Upper lobe of left lung (tissue), 6 donors: ENCODE data around the gene DIRAS1. TPM values are rescaled to one million over a fixed set of nuclear protein-coding genes. Genes with fewer than 3 reads are reported as not detected.

ENCODE experiments used
- ATAC-seq, 2 donors: fragments of 200-7000 bp; cut with Tn5 transposase; one replicate each; pipeline ENCODE4 v1.9.1; 2022; ENCODE audit warnings: mild to moderate bottlenecking in 2 of 2, moderate library complexity in 2 of 2; ENCODE audit not compliant: low FRiP score in 2 of 2
- DNase-seq, 2 donors: peaks; one replicate each; pipeline ENCODE4 v3.0.0-alpha.2; 2019 to 2020
- H3K27ac ChIP-seq, 4 donors: fragments of 200-600 bp; sonication (generic); one replicate each; pipeline ENCODE4 v1.5.1; 2016 to 2019
- H3K27me3 ChIP-seq, 4 donors: fragments of 200-600 bp; sonication (generic); one replicate each; pipeline ENCODE4 v1.5.1; 2017 to 2019
- H3K36me3 ChIP-seq, 4 donors: fragments of 200-600 bp; sonication (generic); one replicate each; pipeline ENCODE4 v1.5.1; 2016 to 2019
- H3K4me1 ChIP-seq, 4 donors: fragments of 200-600 bp; sonication (generic); one replicate each; pipeline ENCODE4 v1.5.1; 2018 to 2019
- H3K4me3 ChIP-seq, 4 donors: fragments of 200-600 bp; sonication (generic); one replicate each; pipeline ENCODE4 v1.5.1; 2017 to 2019; ENCODE audit warnings: mild to moderate bottlenecking in 2 of 4, moderate library complexity in 1 of 4
- H3K9me3 ChIP-seq, 4 donors: fragments of 200-600 bp; sonication (generic); one replicate each; pipeline ENCODE4 v1.5.1; 2018 to 2019
- EP300 ChIP-seq, 4 donors: sonication (generic); formaldehyde crosslinking; IDR thresholded peaks; one replicate each; pipeline ENCODE4 v1.5.1; 2017; ENCODE audit warnings: antibody characterized with exemption in 4 of 4, control low read depth in 2 of 4
- POLR2A ChIP-seq, 4 donors: fragments of 450-650 bp; IDR thresholded peaks; one replicate each; pipeline ENCODE4 v1.5.1; 2016 to 2017; ENCODE audit warnings: antibody characterized with exemption in 4 of 4, mild to moderate bottlenecking in 2 of 4
- POLR2AphosphoS5 ChIP-seq, 2 donors: sonication (generic); formaldehyde crosslinking; IDR thresholded peaks; one replicate each; pipeline ENCODE4 v1.5.1; 2017; ENCODE audit warnings: antibody characterized with exemption in 2 of 2
- WGBS, 2 donors: methylation state at CpG; one replicate each; pipeline ENCODE4 v1.1.5; 2017 to 2018; 5-methylcytosine and 5-hydroxymethylcytosine counted together
- total RNA-seq, 6 donors: library from RNA; depleted of rRNA in 4 of 6; stranded (reverse); fragments of >200 nt in 4 of 6; gene quantifications; one replicate each; pipeline versions ENCODE4 v1.1.0 to v1.2.1, GENCODE V29; 2016 to 2021
- TF ChIP-seq, protein P1 (sequence below), 6 experiments: fragments of 450-650 bp in 4 of 6; fragments of 200-600 bp in 2 of 6; sonication (generic) in 2 of 6; IDR thresholded peaks; one replicate each; pipeline ENCODE4 v1.5.1; 2016 to 2019; ENCODE audit warnings: antibody characterized with exemption in 6 of 6
- donor health status: DM: no; HTN: no; CAD: no; lungs with moderate emphysema.
- donor health status: DM: no; HTN: yes; CAD: no; lungs with severe emphysema.

DIRAS1 gene
- total RNA-seq = 1 to 10 TPM in 1 of 6 donors, under 1 TPM in 2, not detected in 3; 0.15 to 1.3 (median 0.81) TPM

DNA sequence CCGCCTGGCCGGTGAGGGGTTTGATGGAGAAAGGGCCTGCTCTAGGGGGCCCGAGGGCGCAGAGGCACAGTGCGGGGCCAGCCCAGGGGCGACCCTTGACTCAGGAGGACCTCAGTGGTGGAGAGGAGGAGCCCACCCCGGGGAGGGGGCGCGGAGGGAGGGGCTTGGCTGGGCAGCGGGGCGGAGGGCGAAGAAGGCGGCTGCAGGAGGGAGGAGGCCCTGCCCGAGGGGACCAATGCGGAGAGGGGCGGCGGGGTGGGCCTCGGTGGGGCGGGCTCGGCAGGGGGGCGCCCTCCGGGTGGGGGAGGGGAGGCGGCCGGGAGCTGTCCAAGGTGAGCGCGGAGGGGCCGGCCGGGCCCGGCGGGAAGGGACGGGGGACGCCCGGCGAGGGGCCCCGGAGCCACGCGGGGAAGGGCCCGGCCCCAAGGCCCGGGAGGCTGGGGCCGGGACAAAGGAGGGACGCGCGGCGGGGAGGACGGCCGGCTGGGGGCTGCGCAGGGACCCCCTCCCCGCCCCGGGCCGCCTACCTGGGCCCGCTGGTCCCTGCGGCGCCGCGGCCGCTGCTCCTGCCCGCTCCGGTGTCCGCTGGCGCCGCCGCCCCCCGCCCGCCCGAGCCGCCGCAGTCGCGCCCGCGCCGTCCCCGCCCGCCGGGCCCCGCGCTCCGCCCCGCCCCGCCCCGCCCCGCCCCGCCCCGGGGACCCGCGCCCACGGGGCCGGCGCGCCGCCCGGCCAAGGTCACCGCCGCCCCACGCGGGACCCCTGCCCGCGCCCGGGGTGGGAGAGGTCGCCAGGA lies at the start of gene DIRAS1:
Gene DIRAS1, minus strand, starts transcription at position 596 of the 793 bp plus-strand sequence. CDS start 3,566 bp downstream, outside the sequence.
- 3 to 5% methylated on average over 16 to 39 of the region's 100 CpGs for WGBS, 2 donors
- TF ChIP-seq, protein P1, sequence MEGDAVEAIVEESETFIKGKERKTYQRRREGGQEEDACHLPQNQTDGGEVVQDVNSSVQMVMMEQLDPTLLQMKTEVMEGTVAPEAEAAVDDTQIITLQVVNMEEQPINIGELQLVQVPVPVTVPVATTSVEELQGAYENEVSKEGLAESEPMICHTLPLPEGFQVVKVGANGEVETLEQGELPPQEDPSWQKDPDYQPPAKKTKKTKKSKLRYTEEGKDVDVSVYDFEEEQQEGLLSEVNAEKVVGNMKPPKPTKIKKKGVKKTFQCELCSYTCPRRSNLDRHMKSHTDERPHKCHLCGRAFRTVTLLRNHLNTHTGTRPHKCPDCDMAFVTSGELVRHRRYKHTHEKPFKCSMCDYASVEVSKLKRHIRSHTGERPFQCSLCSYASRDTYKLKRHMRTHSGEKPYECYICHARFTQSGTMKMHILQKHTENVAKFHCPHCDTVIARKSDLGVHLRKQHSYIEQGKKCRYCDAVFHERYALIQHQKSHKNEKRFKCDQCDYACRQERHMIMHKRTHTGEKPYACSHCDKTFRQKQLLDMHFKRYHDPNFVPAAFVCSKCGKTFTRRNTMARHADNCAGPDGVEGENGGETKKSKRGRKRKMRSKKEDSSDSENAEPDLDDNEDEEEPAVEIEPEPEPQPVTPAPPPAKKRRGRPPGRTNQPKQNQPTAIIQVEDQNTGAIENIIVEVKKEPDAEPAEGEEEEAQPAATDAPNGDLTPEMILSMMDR (IDR thresholded peaks at IDR 0.05) = no peak
- TF ChIP-seq EP300 (IDR thresholded peaks at IDR 0.05) (no peak), POLR2AphosphoS5 (IDR thresholded peaks at IDR 0.05) (no peak), POLR2A (IDR thresholded peaks at IDR 0.05) (no peak)
- ATAC-seq = no peak
- Histone ChIP-seq H3K4me3 (peak within 1 kb of the TSS in 3 of 4 donors; percentile 30 to 44 (median 43)), H3K4me1 (peaks cover 9 to 33% (median 12%) of the 10 kb centered on the region in 4 donors), H3K9me3 (no peaks in the 10 kb centered on the region), H3K27ac (no peak within 1 kb of the TSS), H3K27me3 (peaks cover 0 to 30% (median 21%) of the 10 kb centered on the region in 4 donors), H3K36me3 (no peaks in the 10 kb centered on the region)
- DNase-seq = peak in 1 of 2 donors; percentile 76

- DNase-seq = peak in 1 of 2 donors; percentile 86
- peaks cover 0 to 43% (median 27%) of the 10 kb centered on the region in 4 donors for H3K36me3 ChIP-seq
- no peak overlapping the region for H3K4me3 ChIP-seq
- H3K4me1 ChIP-seq = peaks cover 18 to 47% (median 22%) of the 10 kb centered on the region in 4 donors
- peak overlapping the region in 3 of 4 donors; percentile 32 to 71 (median 36) for H3K27ac ChIP-seq
- 83 to 84% methylated on average over 17 to 29 of the region's 40 CpGs for WGBS, 2 donors
- peak in 1 of 2 donors; percentile 10 for ATAC-seq
- H3K9me3 ChIP-seq = no peaks in the 10 kb centered on the region
- no peak for TF ChIP-seq POLR2AphosphoS5 (IDR thresholded peaks at IDR 0.05)
- TF ChIP-seq, protein P1 (IDR thresholded peaks at IDR 0.05) = no peak
- TF ChIP-seq EP300 (IDR thresholded peaks at IDR 0.05) = no peak
- TF ChIP-seq POLR2A (IDR thresholded peaks at IDR 0.05) = no peak
- H3K27me3 ChIP-seq = no peaks in the 10 kb centered on the region
Measured at GRCh38 chr19:2770055-2771013, 49.2 kb upstream of the DIRAS1 start.

DNA sequence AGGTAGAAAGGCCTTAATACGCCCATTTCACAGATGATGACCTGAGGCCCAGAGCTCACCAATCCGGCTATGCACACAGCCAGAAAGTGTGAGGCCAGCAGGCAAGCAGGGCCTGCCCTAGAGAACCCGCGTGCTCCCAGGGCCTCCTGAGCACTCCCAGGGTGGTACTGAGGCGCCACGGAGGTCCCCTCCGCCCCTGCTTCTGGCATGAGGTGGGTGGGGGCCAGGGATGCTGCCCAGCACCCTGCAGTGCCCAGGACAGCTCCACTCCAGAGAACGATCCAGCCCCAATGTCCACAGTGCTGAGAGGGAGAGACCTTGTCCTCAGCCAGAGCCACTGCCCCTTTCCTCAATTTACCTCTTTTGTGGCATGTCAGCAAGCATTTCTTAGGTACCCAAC lies 48.0 kb upstream of the DIRAS1 start:
- ATAC-seq (no peak), DNase-seq (no peak)
- Histone ChIP-seq H3K36me3 (peaks cover 0 to 53% (median 38%) of the 10 kb centered on the region in 4 donors), H3K27me3 (no peaks in the 10 kb centered on the region), H3K9me3 (no peaks in the 10 kb centered on the region), H3K27ac (peak overlapping the region in 1 of 4 donors; percentile 19), H3K4me3 (no peak overlapping the region), H3K4me1 (peaks cover 8 to 35% (median 12%) of the 10 kb centered on the region in 4 donors)
- TF ChIP-seq, protein P1 (IDR thresholded peaks at IDR 0.05) = no peak
- no peak for TF ChIP-seq EP300 (IDR thresholded peaks at IDR 0.05)
- no peak for TF ChIP-seq POLR2A (IDR thresholded peaks at IDR 0.05)
- no peak for TF ChIP-seq POLR2AphosphoS5 (IDR thresholded peaks at IDR 0.05)
- WGBS, 2 donors = 92 to 100% methylated on average over 1 to 7 of the region's 8 CpGs

DNA sequence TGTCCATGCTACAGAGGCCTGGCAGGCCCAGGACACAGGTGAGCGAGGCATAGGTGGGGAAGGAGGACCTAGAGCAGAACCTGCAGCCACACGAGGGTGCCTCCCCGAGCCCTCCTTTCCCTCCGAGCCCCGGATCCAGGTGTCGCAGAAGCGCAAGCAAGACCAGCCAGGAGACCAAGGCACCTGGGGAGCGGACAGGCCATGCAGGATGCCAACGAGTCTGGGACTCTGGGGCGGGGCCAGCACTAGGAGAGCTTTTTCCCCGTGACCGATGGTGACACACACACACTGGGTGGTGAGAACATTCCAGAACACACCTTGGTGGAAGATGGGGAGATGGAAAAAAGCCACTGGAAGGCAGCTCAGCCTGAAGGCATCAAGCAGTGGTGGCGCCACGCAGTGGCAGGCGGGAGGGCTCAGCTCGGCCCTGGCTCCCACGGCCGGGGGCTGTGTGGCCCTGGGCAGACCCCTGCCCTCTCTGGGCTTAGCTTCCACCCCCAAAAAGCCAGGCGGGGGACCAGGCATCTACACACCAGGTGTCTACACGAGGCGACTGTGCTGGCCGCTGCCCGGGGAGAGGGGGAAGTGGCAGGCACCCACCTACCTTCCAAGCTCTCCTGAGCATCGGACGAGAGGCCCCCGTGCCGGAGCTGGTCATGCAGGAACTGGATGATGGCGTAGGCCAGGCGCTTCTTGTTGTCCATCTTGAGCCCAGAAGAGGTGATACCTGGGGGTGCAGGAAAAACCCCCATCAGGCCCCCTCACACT lies 47.4 kb upstream of the DIRAS1 start:
- Histone ChIP-seq H3K4me1 (peaks cover 8 to 32% (median 9%) of the 10 kb centered on the region in 4 donors), H3K27ac (no peak overlapping the region), H3K36me3 (peaks cover 0 to 59% (median 43%) of the 10 kb centered on the region in 4 donors), H3K27me3 (no peaks in the 10 kb centered on the region), H3K9me3 (no peaks in the 10 kb centered on the region), H3K4me3 (no peak overlapping the region)
- ATAC-seq (peak in 1 of 2 donors; percentile 7), DNase-seq (peak in 1 of 2 donors; percentile 73)
- no peak for TF ChIP-seq POLR2A (IDR thresholded peaks at IDR 0.05)
- TF ChIP-seq POLR2AphosphoS5 (IDR thresholded peaks at IDR 0.05) = no peak
- no peak for TF ChIP-seq EP300 (IDR thresholded peaks at IDR 0.05)
- TF ChIP-seq, protein P1 (IDR thresholded peaks at IDR 0.05) = no peak
- 95 to 96% methylated on average over 25 to 27 of the region's 29 CpGs for WGBS, 2 donors
